Stimulated activated naive B cell treated with anti-CD40 and anti-IgM and Interleukin-4, amounts not matched to agents 10 μg/mL and 1 μg/mL and 100 μg/mL, for 72 hours (primary cell): ENCODE measurements around the gene OR4C45.
"Not testable (repeated sequence)": the region's sequence is repeated elsewhere in the genome, so short reads cannot be mapped to it uniquely, and the experiment has no call there.

Experiments
- ATAC-seq, 2 donors: fragments of 150-1000 bp; cut with Tn5 transposase; replicated peaks; 2 replicates each; pipeline ENCODE4 v1.10.0; 2021; ENCODE audit warnings: moderate library complexity in 1 of 2
- DNase-seq: peaks from one replicate; pipeline ENCODE4 v3.0.0; 2021
- H3K27ac Mint-ChIP-seq: one replicate; pipeline ENCODE4 v1.8.0; 2022; ENCODE audit warnings: mild to moderate bottlenecking, mixed read lengths
- H3K27me3 Mint-ChIP-seq, 2 donors: one replicate each; pipeline ENCODE4 v1.8.0; 2022; ENCODE audit warnings: mixed read lengths in 2 of 2
- H3K36me3 Mint-ChIP-seq, 2 donors: one replicate each; pipeline ENCODE4 v1.8.0; 2022; ENCODE audit warnings: mixed read lengths in 2 of 2, mild to moderate bottlenecking in 1 of 2
- H3K4me1 Mint-ChIP-seq, 2 donors: one replicate each; pipeline ENCODE4 v1.8.0; 2022; ENCODE audit warnings: mixed read lengths in 2 of 2, mild to moderate bottlenecking in 1 of 2
- H3K4me3 Mint-ChIP-seq, 2 donors: one replicate each; pipeline ENCODE4 v1.8.0; 2022; ENCODE audit warnings: mild to moderate bottlenecking in 2 of 2, mixed read lengths in 2 of 2, moderate library complexity in 1 of 2
- H3K9me3 Mint-ChIP-seq, 2 donors: one replicate each; pipeline ENCODE4 v1.8.0; 2022; ENCODE audit warnings: mixed read lengths in 2 of 2, mild to moderate bottlenecking in 1 of 2

Gene OR4C45

GRCh38 chr11:50078001-50078400 lies 45.3 kb downstream of the OR4C45 start:
- peaks cover 0 to under 1% of the 10 kb centered on the region in 2 donors for H3K36me3 Mint-ChIP-seq
- ATAC-seq (no peak), DNase-seq (no peak)
- H3K4me3 Mint-ChIP-seq: no peak overlapping the region
- H3K4me1 Mint-ChIP-seq: no peaks in the 10 kb centered on the region
- H3K9me3 Mint-ChIP-seq: peaks cover 33 to 35% of the 10 kb centered on the region in 2 donors
- no peaks in the 10 kb centered on the region for H3K27me3 Mint-ChIP-seq
- H3K27ac Mint-ChIP-seq: no peak overlapping the region

DNA sequence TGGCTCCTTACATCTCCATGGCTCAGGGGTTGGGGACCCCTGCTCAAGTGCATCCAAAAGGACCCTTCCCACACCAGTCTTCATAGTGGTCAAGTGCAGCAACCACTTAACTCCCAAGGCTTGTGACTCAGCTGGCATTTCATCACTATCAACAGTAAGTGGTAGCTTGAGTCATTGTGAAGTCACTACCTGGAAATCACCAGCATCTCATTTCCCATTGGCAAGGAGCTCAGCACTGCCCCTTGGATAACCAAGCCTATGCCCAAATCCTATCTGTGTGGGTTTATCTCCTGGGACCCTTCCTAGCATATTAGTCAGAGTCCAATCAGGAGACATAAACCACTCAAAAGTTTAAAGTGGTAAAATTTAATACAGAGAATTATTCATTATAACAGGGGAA lies 46.3 kb downstream of the OR4C45 start:
- not testable (repeated sequence) for H3K27me3 Mint-ChIP-seq, DNase-seq, H3K4me1 Mint-ChIP-seq, ATAC-seq, H3K4me3 Mint-ChIP-seq, H3K27ac Mint-ChIP-seq, H3K36me3 Mint-ChIP-seq
- peaks cover 32 to 33% of the 10 kb centered on the region in 2 donors for H3K9me3 Mint-ChIP-seq

DNA sequence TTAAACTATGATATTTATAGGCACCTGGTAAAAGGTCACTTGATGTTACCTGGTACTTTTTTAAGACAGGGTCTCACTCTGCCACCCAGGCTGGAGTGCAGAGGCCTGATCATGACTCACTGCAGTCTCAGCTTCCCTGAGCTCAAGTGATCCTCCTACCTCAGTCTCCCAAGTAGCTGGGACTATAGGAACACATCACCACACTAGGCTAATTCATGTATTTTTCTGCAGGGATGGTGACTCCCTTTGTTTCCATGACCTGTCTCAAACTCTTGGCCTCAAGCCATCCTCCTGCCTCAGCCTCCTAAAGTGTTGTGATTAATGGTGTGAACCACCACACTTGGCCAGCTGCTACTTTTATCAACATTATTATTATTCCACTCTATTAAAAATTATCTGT lies 47.6 kb downstream of the OR4C45 start:
- H3K4me3 Mint-ChIP-seq: no peak overlapping the region
- no peaks in the 10 kb centered on the region for H3K27me3 Mint-ChIP-seq
- no peak for ATAC-seq
- no peaks in the 10 kb centered on the region for H3K4me1 Mint-ChIP-seq
- DNase-seq: no peak
- peaks cover 24 to 29% of the 10 kb centered on the region in 2 donors for H3K9me3 Mint-ChIP-seq
- no peaks in the 10 kb centered on the region for H3K36me3 Mint-ChIP-seq
- H3K27ac Mint-ChIP-seq: no peak overlapping the region
